RWPE1 (cell line): ENCODE data around the gene TRIM14.
"Not testable (repeated sequence)": the region's sequence is repeated elsewhere in the genome, so short reads cannot be mapped to it uniquely, and the experiment has no call there.

Experiments
- CTCF ChIA-PET: fragments of 350-600 bp; sonication (Branson Sonifier 250); formaldehyde crosslinking; extraction: SDS; loops from one replicate; lab custom pipeline; 2021; lab: Yijun Ruan, JAX
- POLR2A ChIA-PET: fragments of 400-600 bp; formaldehyde crosslinking; extraction: SDS; loops from one replicate; lab custom pipeline; 2020; ENCODE audit warnings: antibody characterized with exemption; ENCODE audit not compliant: low non-redundant PET; lab: Yijun Ruan, JAX
- DNase-seq: peaks from one replicate; pipeline ENCODE4 v3.0.0; 2012; ENCODE audit warnings: low spot score
- H3K27ac ChIP-seq: fragments of 450-650 bp; 2 replicates; pipeline ENCODE4 v1.5.1; 2017
- TF ChIP-seq, protein P1 (sequence below): fragments of 450-650 bp; conservative IDR thresholded peaks from 2 replicates; pipeline ENCODE4 v1.5.1; 2017; ENCODE audit warnings: low read depth, mild to moderate bottlenecking

TRIM14 gene

DNA sequence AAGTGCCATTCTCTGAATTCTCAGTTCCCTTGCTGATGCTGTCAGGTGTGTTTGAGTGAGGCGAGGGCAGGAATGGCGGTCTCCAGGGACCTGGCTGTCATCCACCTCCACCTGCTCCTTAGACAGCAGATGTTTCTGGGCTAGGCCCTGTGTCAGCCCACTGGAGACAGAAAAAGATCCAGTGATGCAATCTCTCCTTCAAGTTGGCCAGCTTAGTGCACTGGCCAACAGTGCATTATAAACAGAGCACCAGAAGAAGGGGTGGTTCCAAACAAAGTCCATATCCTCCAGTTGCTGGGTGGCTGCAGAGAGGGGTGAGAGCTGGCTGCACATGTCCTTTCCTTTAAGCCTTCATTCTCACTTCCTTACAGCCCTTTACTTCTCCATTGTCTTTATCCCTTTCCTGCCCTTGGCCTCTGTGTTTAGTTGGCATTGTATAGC lies 35.9 kb downstream of the TRIM14 start:
- CTCF ChIA-PET = interaction anchor here (0.9 to 3.1 kb wide), 2 partner anchors 9 to 122 kb away, joined by 3 to 16 read pairs; no protein-coding TSS in a partner anchor
- TF ChIP-seq, protein P1, sequence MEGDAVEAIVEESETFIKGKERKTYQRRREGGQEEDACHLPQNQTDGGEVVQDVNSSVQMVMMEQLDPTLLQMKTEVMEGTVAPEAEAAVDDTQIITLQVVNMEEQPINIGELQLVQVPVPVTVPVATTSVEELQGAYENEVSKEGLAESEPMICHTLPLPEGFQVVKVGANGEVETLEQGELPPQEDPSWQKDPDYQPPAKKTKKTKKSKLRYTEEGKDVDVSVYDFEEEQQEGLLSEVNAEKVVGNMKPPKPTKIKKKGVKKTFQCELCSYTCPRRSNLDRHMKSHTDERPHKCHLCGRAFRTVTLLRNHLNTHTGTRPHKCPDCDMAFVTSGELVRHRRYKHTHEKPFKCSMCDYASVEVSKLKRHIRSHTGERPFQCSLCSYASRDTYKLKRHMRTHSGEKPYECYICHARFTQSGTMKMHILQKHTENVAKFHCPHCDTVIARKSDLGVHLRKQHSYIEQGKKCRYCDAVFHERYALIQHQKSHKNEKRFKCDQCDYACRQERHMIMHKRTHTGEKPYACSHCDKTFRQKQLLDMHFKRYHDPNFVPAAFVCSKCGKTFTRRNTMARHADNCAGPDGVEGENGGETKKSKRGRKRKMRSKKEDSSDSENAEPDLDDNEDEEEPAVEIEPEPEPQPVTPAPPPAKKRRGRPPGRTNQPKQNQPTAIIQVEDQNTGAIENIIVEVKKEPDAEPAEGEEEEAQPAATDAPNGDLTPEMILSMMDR = no peak

DNA sequence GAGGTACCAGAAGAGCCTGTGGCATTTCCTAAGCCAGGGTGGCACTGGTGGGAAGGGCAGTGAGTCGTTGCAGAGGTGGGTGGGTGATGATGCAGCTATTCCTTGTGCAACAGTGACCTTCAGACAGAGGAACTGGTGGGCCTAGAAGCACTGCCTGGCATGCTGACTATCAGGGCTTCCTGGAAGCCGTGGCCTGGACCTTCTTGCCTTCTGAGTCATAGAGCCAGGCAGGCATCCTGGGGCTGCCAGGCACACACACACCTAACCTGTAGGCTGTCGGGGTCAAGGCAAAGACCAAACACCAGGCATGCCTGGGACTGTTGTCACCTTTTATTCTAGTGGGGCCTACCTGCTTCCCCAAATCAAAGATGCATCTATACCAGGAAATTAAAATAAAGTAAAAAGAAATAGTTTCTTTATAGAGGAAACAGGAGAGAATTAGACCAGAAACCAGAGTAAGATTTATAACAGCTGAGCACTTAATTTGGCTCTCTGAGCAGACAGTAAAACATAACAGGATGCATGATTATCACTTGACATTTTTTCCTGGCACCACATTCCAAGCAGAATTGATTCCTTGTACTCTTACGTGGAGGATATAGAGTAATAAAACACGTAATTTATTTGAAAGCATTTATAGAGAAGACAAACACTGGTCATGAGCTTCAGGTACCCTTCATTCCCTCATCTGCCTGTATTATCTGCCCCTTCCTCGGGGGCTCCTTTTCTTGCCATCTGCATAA lies 37.4 kb downstream of the TRIM14 start:
- ChIA-PET POLR2A (no interaction called here), CTCF (interaction anchor here (1.0 to 1.9 kb wide), 3 partner anchors 11 to 158 kb away, joined by 3 to 6 read pairs (median 3); no protein-coding TSS in a partner anchor)
- H3K27ac ChIP-seq = peak overlapping the region; percentile 68
- DNase-seq = peak; percentile 85
- TF ChIP-seq, protein P1 = no peak

More for the DNA sequence above, 35.9 kb downstream of the TRIM14 start:
- peak overlapping the region; percentile 18; the same call in 1 of the 2 replicates for H3K27ac ChIP-seq
- POLR2A ChIA-PET = no interaction called here
- DNase-seq = no peak

DNA sequence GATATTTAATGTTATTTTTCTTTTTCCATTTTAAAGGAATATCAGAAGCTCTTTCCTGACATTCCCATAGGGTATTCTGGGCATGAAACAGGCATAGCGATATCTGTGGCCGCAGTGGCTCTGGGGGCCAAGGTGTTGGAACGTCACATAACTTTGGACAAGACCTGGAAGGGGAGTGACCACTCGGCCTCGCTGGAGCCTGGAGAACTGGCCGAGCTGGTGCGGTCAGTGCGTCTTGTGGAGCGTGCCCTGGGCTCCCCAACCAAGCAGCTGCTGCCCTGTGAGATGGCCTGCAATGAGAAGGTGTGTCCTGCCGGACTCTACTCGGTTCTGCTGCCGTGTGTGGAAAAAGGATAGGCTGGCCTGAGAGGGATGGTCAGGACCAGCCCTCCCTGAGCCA lies 38.2 kb downstream of the TRIM14 start:
- CTCF ChIA-PET = interaction anchor here (1.9 kb wide), 1 partner anchor 157 kb away, joined by 6 read pairs; no protein-coding TSS in a partner anchor
- H3K27ac ChIP-seq = peak overlapping the region; percentile 68
- POLR2A ChIA-PET = no interaction called here
- DNase-seq = no peak
- TF ChIP-seq, protein P1 = no peak

DNA sequence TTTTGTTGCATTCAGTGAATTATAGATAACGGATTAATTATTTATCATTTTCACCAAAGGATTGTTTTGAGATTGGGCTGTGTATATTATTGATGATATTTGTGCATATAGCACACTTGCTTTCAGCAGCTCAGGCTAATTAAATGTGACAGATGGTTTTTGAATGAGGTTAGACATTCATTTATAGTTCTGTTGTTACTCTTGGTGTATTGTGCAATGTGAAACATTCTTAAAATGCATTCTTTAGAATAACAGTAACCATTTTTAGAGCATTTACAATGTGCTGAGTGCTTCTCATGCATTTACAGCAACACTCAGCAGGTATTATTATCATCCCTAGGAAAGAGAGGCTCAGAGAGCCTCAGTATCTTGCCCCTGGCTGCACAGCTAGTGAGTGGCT lies 38.7 kb downstream of the TRIM14 start:
- DNase-seq = no peak
- ChIA-PET POLR2A (no interaction called here), CTCF (interaction anchor here (0.5 to 1.9 kb wide), 2 partner anchors 98 to 156 kb away, joined by 3 to 6 read pairs; no protein-coding TSS in a partner anchor)
- TF ChIP-seq, protein P1 = no peak
- no peak overlapping the region for H3K27ac ChIP-seq

DNA sequence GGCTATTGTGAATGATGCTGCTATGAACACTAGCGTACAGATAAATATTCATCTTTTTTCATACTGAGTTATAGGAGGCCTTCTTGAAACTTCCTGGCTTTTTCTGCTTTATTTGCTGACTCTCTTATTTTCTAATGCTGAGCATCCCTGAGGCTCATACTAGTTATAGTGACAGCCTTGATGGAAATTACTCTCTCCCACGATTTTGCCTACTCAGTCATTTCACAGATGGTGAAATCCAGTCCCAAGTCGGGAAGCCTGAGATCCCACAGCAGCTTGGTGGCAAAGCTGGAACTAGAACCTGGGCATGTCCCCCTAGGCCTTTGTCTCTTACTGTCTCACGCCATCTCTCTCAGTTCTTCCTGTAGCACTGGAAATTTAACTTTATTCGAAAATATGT lies 40.1 kb downstream of the TRIM14 start:
- H3K27ac ChIP-seq = no peak overlapping the region
- DNase-seq = no peak
- TF ChIP-seq, protein P1 = no peak
- CTCF ChIA-PET = interaction anchor here (0.6 to 0.7 kb wide), 2 partner anchors 179 to 185 kb away, joined by 4 to 5 read pairs; no protein-coding TSS in a partner anchor
- POLR2A ChIA-PET = no interaction called here

DNA sequence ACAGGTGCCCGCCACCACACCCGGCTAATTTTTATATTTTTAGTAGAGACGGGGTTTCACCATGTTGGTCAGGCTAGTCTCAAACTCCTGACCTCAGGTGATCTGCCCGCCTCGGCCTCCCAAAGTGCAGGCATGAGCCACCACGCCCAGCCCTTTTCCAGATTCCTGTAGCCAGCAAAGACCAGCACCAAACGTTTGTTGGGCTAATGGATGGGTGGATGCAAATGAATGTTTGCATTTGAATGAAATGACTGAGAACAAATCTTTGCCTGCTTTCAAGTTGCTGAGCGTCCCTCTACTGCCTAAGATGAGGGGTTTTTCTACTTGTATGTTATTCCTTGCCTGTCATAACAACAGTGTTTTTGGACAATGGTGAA lies 42.5 kb downstream of the TRIM14 start:
- CTCF ChIA-PET = interaction anchor here (0.6 to 1.2 kb wide), 3 partner anchors 129 to 153 kb away, joined by 3 to 11 read pairs (median 3); no protein-coding TSS in a partner anchor
- POLR2A ChIA-PET, DNase-seq: not testable (repeated sequence)
- peak overlapping the region; percentile 20 for H3K27ac ChIP-seq

DNA sequence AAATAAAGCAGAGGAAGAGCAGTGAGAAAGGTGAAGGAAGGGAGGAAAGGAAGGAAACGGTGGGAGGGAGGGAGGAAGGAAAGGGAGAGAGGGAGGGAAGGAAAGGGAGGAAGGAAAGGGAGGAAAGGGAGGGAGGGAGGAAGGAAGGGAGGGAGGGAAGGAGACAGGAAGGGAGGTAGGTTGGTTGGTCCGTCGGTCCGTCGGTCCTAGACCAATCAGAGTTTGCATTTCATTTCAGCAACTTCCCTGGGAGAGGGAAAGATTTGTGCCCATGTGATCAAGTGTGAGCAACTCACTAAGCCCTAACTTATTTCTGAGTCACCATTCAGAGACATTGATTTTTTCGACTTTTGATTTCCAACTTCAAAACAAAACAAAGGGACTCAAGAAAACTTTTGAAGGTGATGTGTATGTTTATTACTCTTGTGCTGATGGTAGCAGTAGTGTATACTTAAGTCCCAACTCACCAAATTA lies 43.7 kb downstream of the TRIM14 start:
- POLR2A ChIA-PET = interaction anchor here (0.7 kb wide), 1 partner anchor 518 kb away, joined by 4 read pairs; no protein-coding TSS in a partner anchor
- H3K27ac ChIP-seq = peak overlapping the region; percentile 64
- TF ChIP-seq, protein P1 = no peak
- DNase-seq = peak; percentile 83
- CTCF ChIA-PET = interaction anchor here (0.6 to 1.2 kb wide), 5 partner anchors 19 to 392 kb away, joined by 3 to 4 read pairs (median 3); partner anchors contain the start of gene NANS
